Suppressor macrophage treated with lipopolysaccharide for 4 hours (primary cell): ENCODE results near the gene R3HDM4.
"Not testable (repeated sequence)": the region's sequence is repeated elsewhere in the genome, so short reads cannot be mapped to it uniquely, and the experiment has no call there.

Experiments
- DNase-seq: peaks from one replicate; pipeline ENCODE4 v3.0.0-alpha.2; 2020

Gene R3HDM4

DNA sequence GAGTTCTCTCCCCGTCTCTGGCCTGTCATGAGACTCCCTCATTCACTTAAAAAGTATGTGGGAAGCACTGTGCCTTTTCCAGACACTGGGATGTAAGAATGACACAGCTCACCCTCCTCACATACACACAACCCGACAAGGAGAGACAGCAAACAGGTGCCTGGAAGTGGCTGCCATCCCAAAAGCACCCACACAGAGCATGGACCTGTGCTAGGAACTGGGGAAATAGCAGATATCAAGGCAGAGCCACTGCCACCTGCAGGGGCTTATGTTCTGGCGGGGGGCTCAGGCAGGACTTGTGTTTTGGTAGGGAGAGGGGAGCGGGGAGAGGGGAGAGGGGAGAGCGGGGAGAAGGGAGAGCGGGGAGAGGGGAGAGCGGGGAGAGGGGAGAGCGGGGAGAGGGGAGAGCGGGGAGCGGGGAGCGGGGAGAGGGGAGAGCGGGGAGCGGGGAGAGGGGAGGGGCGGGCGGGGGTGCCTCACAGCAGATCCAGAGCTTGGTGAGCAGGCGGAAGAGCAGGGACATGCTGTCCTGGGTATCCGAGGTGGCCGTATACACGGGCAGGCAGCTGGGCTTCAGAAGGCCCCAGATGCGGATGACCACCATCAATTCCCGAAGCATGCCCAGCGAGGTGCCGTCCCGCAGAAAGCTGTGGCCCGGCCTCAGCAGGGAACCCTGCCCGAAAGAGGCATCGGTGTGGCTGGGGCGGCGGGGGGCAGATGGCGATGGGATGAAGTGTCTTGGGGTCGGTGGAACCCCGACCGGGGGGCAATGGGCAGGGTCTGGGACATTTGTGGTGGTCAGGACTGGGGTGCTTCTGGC lies 41.4 kb downstream of the R3HDM4 start:
- no peak for DNase-seq

GRCh38 chr19:870963-871401 lies 42.0 kb downstream of the R3HDM4 start:
- no peak for DNase-seq

DNA sequence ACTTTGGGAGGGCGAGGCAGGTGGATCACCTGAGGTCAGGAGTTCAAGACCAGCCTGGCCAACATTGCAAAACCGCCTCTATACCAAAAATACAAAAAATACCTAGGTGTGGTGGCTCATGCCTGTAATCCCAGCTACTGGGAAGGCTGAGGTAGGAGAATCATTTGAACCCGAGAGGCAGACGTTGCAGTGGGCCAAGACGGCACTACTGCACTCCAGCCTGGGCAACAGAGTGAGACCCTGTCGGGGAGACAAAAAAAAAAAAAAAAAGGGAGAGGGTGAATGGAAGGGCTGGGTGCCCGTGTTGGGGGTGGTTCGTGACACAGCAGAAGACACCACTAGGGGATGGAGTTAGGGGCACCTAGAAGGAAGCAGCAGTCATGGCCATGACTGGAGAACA lies 42.7 kb downstream of the R3HDM4 start:
- no peak for DNase-seq

DNA sequence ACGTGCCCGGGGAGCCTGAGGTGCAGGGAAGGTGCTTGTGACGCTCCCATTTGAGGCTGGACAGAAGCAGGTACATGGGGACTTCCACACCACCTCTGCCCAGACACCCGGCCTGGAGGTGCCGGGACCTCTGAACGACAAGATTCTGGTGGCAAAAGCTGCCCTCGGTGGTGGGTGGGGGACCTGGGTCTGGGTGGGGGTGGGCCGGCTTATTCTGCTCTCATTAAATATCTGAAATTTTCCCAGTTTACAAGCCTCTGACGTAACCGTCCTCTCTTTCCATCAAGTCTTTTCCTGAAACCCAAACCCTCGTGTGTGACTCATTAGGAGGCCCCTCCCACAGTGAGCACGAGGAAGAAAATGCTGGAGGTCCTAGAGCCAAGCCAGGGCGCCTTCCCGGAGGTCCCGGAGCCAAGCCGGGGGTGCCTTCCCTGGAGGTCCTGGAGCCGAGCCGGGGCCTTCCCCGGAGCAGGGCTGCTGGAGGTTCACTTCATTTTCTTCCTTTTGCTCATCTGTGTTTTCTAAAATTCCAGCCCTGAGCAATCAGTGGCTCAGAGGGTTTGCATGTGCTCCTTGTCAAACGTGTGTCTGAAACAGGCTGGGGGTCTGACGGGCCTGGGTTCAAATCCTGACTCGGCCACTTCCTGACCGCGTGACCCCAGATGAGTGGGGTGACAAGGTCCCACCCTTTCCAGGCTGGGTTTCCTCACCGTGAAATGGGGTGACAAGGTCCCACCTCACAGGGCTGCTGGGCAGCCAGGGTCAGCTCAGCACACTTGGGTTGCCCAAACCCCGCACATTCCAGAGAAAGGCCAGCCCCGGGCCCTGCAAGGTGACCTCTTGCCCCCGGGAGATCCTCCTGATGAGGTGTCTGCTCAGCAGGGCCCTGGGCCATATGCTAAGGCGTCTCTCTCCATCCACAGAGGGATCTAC lies 43.5 kb downstream of the R3HDM4 start:
- no peak for DNase-seq

DNA sequence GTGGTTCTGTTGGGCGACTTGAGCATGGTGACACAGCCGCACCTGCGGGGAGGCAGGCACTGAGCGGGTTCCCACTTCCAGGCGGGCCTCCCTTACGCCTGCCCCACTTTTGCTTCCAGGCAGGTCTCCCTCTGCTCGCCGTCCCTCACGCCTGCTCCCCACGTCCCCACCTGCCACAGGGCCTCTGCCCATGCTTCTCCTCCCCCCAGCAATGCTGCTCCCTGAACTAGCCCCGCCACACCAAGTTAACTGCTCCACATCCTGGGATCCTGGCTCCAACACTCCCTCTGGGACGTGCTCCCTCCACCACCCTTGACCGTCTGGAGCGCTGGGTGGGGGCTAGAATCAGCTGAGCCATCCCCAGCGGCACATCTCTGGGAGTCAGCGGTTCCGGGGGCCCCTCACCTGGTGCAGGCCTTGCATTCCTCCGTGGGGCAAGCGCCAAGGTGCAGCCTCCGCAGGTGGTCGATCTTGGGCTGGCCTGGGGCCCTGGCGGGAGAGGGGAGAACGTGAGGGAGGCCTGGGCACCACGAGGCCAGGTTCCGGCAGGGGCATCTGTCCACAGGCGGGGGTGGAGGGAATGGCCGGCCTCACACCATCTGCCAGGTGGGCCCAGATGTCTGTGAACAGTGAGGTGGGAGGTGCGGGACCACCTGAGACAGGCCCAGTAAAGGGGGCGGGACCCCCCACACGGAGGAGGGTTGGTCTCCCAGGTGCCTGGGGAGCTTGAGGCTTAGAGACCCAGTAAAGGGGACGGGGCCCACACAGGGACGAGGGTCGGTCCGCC lies 44.4 kb downstream of the R3HDM4 start:
- no peak for DNase-seq

GRCh38 chr19:867855-868457 lies 45.1 kb downstream of the R3HDM4 start:
- no peak for DNase-seq

GRCh38 chr19:867301-867793 lies 45.7 kb downstream of the R3HDM4 start:
- no peak for DNase-seq

GRCh38 chr19:866769-867300 lies 46.2 kb downstream of the R3HDM4 start:
- no peak for DNase-seq

- no peak for DNase-seq
Measured at GRCh38 chr19:863315-863620, 49.8 kb downstream of the R3HDM4 start.

DNA sequence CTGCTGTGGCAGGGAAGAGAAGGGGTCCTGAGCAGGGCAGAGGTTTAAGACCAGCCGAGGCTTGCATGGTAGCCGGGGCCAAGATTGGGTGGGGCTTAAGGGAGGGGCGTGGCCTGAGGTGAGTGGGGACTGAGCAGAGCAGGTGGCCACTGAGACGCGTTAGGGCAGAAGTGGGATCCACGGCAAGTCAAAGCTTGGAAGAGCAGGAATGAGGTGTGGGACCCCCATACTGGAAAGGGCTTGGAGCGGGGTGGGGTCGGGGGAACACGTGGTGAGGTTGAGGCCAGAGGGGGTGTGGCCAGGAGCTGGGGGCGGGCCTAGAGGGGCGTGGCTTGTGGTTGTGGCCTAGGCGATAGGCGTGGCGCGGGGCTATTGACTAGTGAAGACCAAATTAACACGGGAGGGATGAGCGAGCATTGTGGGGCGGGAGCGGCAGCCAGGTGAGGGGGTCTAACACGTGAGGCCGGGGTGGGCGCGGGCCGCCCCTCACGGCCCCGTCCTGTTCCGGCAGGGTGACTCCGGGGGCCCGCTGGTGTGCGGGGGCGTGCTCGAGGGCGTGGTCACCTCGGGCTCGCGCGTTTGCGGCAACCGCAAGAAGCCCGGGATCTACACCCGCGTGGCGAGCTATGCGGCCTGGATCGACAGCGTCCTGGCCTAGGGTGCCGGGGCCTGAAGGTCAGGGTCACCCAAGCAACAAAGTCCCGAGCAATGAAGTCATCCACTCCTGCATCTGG lies 50.3 kb downstream of the R3HDM4 start:
- DNase-seq: peak; percentile 59

DNA sequence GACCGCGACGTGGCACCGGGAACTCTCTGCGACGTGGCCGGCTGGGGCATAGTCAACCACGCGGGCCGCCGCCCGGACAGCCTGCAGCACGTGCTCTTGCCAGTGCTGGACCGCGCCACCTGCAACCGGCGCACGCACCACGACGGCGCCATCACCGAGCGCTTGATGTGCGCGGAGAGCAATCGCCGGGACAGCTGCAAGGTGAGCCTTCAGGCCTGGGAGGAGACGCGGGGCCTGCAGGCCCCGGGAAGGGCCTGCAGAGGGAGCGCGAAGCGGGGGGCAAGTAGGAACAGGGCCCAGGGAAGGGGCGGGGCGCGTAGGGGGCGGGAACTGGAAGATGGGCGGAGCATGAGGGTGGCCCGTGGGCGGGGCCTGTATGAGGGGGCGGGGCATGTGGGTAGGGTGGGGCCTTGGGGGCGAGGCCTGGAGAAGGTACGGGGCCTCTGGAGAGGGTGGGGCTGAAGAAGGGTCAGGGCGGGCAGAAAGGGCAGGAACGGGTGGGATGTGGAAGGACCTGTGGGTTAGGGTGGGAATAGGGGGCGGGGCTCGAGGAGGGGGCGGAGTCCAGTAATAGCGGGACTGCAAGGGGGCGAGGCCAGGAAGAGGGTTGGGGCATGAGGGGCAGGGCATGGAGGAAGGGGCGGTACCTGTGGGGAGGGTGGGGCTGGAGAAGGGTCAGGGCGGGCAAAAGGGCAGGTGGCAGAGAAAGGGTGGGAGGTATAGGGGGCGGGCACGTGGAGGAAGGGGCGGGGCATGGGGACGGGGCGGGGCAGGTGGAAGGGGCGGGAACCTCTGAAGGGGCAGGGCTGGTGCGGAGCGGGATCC lies 51.1 kb downstream of the R3HDM4 start:
- peak; percentile 69 for DNase-seq

DNA sequence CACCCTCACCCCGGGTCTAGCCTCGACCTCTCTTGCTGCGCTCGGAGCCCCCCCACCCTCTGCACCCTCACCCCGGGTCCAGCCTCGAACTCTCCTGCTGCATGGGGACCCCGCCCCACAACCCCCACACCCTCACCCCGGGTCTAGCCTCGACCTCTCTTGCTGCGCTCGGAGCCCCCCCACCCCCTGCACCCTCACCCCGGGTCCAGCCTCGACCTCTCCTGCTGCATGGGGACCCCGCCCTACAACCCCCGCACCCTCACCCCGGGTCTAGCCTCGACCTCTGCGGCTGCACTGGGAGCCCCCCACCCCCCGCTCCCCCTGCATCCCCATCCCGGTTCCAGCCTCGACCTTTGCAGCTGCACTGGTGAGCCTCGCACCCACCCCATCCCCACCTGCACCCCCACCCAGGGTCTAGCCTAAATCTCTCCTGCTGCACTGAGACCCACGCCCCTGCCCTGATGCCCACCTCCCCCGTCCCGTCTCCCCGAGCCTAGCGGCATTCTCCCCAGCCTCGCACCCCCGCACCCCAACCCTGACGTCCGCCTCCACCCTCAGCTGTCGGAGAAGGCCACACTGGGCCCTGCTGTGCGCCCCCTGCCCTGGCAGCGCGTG lies 51.8 kb downstream of the R3HDM4 start:
- no peak for DNase-seq

GRCh38 chr19:858868-859843 lies 53.9 kb downstream of the R3HDM4 start, which contains the start of gene CFD:
Gene CFD, plus strand, starts transcription at chr19:859664. Its CDS starts 26 bp downstream, at chr19:859690.
- peak; percentile 59 for DNase-seq

- DNase-seq: no peak
Measured at GRCh38 chr19:858284-858683, 54.7 kb downstream of the R3HDM4 start.

DNA sequence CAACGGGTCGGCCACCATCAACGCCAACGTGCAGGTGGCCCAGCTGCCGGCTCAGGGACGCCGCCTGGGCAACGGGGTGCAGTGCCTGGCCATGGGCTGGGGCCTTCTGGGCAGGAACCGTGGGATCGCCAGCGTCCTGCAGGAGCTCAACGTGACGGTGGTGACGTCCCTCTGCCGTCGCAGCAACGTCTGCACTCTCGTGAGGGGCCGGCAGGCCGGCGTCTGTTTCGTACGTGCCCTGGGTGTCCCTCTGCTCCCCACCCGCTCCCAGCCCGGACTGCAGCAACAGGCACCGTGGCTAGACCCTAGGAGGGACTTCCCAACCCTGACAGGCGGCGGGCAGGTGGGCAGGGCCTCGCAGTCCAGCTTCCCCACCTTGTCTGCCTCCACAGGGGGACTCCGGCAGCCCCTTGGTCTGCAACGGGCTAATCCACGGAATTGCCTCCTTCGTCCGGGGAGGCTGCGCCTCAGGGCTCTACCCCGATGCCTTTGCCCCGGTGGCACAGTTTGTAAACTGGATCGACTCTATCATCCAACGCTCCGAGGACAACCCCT lies 57.4 kb downstream of the R3HDM4 start:
- no peak for DNase-seq

DNA sequence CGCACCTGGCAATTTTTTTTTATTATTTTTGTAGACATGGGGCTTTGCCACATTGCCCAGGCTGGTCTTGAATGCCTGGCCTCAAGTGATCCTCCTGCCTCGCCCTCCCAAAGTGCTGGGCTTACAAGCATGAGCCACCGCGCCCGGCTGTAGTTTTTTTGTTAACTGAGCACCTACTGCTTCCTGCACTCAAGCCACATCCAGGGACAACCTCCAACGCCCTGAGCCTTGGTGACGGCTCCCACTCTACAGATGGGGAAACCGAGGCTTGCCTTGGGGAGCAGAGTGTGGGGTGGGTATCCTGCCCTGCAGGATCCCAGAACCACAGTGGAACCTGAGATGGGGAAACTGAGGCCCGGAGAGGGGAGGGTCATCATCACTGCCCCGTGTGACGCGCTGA lies 57.9 kb downstream of the R3HDM4 start:
- DNase-seq: no peak

- DNase-seq: no peak
Measured at GRCh38 chr19:854549-854948, 58.5 kb downstream of the R3HDM4 start.

- DNase-seq: not testable (repeated sequence)
Measured at GRCh38 chr19:853614-854220, 59.3 kb downstream of the R3HDM4 start.
